ENCODE measurements around the gene GXYLT1.

GRCh38 chr12:42182394-42182793 is 37.7 kb upstream of the GXYLT1 start:
- TF ChIP-seq CTCF (IDR thresholded peaks at IDR 0.05) (no peak), POLR2AphosphoS5 (IDR thresholded peaks at IDR 0.05) (no peak), POLR2A (IDR thresholded peaks at IDR 0.05) (no peak)

Measured in sigmoid colon (tissue), 4 donors.